Measurements from ENCODE around the gene GRM1. TPM values are rescaled to one million over a fixed set of nuclear protein-coding genes. Genes with fewer than 3 reads are reported as not detected.
"Not testable (repeated sequence)": the region's sequence is repeated elsewhere in the genome, so short reads cannot be mapped to it uniquely, and the experiment has no call there.

GRM1 gene
- total RNA-seq, 4 donors from 2014 or later: under 0.01 to 0.19 TPM; not detected in 2

DNA sequence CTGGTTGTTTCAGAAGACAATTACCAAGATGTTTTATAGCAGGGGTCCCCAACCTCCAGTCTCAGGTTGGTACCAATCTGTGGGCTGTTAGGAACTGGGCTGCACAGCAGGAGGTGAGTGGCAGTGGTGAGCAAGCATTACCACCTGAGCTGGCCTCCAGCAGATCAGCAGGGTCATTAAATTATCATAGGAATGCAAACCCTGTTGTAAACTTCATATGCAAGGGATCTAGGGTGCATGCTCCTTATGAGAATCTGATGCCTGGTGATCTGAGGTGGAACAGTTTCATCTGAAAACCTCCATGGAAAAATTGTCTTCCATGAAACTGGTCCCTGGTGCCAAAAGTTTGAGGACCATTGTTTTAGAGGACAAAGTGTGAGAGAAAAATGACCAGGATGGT, 240.6 kb downstream of the GRM1 start:
- TF ChIP-seq POLR2AphosphoS5 (IDR thresholded peaks at IDR 0.05): no peak
- TF ChIP-seq POLR2A (IDR thresholded peaks at IDR 0.05; ENCODE audit: low read depth): no peak
- no peak for TF ChIP-seq CTCF (IDR thresholded peaks at IDR 0.05)
- no peak for TF ChIP-seq EP300 (IDR thresholded peaks at IDR 0.05)
- H3K27ac ChIP-seq (replicated peaks in 1 of 4): no peak overlapping the region
- no peaks in the 10 kb centered on the region for H3K9me3 ChIP-seq
- H3K4me1 ChIP-seq: no peaks in the 10 kb centered on the region
- DNase-seq (ENCODE audit: extremely low spot score): no peak
- intact Hi-C loops (cut with DNase I): no loop called here
- H3K36me3 ChIP-seq: no peaks in the 10 kb centered on the region
- H3K4me3 ChIP-seq: no peak overlapping the region
- H3K27me3 ChIP-seq: no peaks in the 10 kb centered on the region

DNA sequence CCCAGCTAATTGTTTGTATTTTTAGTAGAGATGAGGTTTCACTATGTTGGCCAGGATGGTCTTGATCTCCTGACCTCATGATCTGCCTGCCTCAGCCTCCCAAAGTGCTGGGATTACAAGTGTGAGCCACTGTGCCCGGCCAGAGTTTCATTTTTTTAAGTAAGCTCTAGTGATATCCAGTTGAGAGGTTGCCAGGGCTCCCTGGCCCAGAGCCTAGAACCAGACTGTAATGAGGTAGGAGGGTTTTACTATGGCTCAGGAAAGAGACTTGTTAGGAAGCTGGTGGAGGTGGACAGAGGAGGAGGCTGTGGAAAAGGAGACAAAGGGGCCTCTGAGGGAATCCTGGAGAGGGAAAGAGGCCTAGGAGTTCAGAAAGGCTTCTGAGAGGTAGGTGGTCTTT, 242.3 kb downstream of the GRM1 start:
- H3K4me1 ChIP-seq; H3K36me3 ChIP-seq; H3K27ac ChIP-seq (replicated peaks in 1 of 4); H3K27me3 ChIP-seq; H3K4me3 ChIP-seq; DNase-seq (ENCODE audit: extremely low spot score); H3K9me3 ChIP-seq; intact Hi-C loops (cut with DNase I): not testable (repeated sequence)
- WGBS: 25% methylated on average over 1 of the region's 1 CpG

DNA sequence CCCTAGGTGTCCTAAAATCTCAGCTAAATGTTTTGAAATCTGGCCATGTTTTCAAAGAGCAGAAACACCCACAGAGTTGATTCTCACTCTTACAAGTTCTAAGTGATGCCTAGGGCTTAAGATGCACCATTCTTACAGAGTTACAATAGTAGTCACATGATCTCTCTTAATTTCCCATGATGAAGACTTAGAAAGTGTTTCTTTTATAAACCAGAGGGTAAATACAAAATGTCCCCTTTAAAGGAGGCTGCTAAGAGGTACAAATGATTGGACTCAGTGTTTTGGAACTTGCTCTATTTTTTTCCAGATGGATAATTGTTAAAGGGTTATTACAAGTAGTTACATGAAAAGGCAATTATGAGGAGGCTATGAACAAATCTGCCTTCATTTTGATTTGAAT, 244.6 kb downstream of the GRM1 start:
- Histone ChIP-seq H3K27ac (replicated peaks in 1 of 4) (no peak overlapping the region), H3K9me3 (no peaks in the 10 kb centered on the region), H3K27me3 (no peaks in the 10 kb centered on the region), H3K36me3 (no peaks in the 10 kb centered on the region), H3K4me1 (peaks cover 0 to 5% (median 2%) of the 10 kb centered on the region in 4 donors), H3K4me3 (no peak overlapping the region)
- TF ChIP-seq POLR2AphosphoS5 (IDR thresholded peaks at IDR 0.05) (no peak), EP300 (IDR thresholded peaks at IDR 0.05) (no peak), POLR2A (IDR thresholded peaks at IDR 0.05; ENCODE audit: low read depth) (no peak), CTCF (IDR thresholded peaks at IDR 0.05) (no peak)
- intact Hi-C loops (cut with DNase I): no loop called here
- no peak for DNase-seq (ENCODE audit: extremely low spot score)

DNA sequence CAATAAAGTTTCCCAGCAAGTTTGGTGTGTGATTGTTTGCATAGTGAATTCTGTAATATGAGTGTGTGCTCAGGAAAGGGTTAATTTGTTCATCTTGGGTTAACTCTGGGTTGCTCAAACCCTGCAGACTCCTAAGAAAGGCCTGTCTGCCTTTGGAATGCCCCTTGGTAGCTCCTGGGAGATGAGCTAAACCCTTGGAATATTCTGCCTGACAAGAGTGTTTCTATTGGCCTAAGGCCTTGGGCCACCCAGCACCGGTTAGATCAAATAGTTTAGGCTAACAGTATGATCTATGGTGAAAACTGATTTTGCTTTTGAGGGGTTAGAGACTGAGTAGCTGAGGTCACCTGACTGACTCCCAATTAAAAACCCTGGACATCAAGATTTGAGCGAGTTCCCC, 248.3 kb downstream of the GRM1 start:
- no peaks in the 10 kb centered on the region for H3K36me3 ChIP-seq
- no peak overlapping the region for H3K27ac ChIP-seq (replicated peaks in 1 of 4)
- no peak for DNase-seq (ENCODE audit: extremely low spot score)
- intact Hi-C loops (cut with DNase I): no loop called here
- TF ChIP-seq EP300 (IDR thresholded peaks at IDR 0.05): no peak
- no peak for TF ChIP-seq POLR2A (IDR thresholded peaks at IDR 0.05; ENCODE audit: low read depth)
- TF ChIP-seq POLR2AphosphoS5 (IDR thresholded peaks at IDR 0.05): no peak
- TF ChIP-seq CTCF (IDR thresholded peaks at IDR 0.05): no peak
- H3K4me1 ChIP-seq: peaks cover 0 to 5% (median 2%) of the 10 kb centered on the region in 4 donors
- no peaks in the 10 kb centered on the region for H3K9me3 ChIP-seq
- H3K27me3 ChIP-seq: no peaks in the 10 kb centered on the region
- WGBS: 52% methylated on average over 2 of the region's 2 CpGs
- no peak overlapping the region for H3K4me3 ChIP-seq

GRCh38 chr6:146281651-146282362, 252.9 kb downstream of the GRM1 start:
- TF ChIP-seq POLR2AphosphoS5 (IDR thresholded peaks at IDR 0.05) (no peak), CTCF (IDR thresholded peaks at IDR 0.05) (no peak), POLR2A (IDR thresholded peaks at IDR 0.05; ENCODE audit: low read depth) (no peak), EP300 (IDR thresholded peaks at IDR 0.05) (no peak)
- DNase-seq (ENCODE audit: extremely low spot score): no peak
- Histone ChIP-seq H3K27me3 (no peaks in the 10 kb centered on the region), H3K9me3 (no peaks in the 10 kb centered on the region), H3K4me3 (no peak overlapping the region), H3K4me1 (no peaks in the 10 kb centered on the region), H3K36me3 (no peaks in the 10 kb centered on the region), H3K27ac (replicated peaks in 1 of 4) (no peak overlapping the region)
- intact Hi-C loops (cut with DNase I): no loop called here
